Measurements from ENCODE around the gene KCNIP4.

KCNIP4 gene

GRCh38 chr4:21688596-21689265 is 259.8 kb downstream of the KCNIP4 start:
- DNase-seq (ENCODE audit: low spot score), result no peak

DNA sequence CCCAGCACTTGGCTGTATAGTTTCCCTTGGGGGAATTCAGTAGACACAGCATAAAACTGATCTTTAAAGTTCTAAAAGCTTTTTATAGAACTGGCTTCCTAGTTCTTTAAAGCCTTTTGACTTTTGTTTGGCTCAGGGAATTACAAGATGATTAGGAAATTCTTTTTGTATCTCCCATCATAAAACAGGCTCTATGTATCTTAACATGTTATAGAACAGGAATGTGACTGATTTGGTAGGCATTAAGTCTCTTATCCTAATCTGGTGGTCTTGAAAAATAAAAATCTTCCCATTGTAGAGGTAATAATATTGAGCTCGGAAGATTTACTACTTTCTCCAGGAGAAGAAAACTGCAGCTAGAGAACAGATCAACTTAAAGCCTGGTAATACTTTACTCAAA is 262.7 kb downstream of the KCNIP4 start:
- DNase-seq (ENCODE audit: low spot score), result no peak

GRCh38 chr4:21680326-21680898 is 268.2 kb downstream of the KCNIP4 start:
- DNase-seq (ENCODE audit: low spot score), result no peak

- DNase-seq (ENCODE audit: low spot score), result no peak
Observed at GRCh38 chr4:21678711-21679110, 269.9 kb downstream of the KCNIP4 start.

DNA sequence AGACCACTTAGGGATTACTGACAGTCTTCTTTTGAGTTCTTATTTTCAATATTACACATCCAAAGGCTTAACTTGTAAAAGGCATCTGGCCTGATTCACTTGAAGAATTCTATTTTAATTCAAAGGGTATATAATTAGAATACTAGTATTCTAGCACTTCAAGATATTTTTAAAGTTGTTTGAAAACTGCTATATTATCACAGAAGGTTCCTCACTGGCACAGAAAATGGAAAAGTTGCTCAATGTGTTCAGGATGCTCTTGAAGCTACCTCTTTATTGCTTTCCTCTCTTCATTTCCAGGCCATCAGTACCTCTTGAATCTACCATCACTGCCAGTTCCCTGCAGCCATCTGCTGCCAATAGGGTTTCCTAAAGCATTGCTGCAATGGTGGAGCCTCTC is 271.4 kb downstream of the KCNIP4 start:
- DNase-seq (ENCODE audit: low spot score), result no peak

DNA sequence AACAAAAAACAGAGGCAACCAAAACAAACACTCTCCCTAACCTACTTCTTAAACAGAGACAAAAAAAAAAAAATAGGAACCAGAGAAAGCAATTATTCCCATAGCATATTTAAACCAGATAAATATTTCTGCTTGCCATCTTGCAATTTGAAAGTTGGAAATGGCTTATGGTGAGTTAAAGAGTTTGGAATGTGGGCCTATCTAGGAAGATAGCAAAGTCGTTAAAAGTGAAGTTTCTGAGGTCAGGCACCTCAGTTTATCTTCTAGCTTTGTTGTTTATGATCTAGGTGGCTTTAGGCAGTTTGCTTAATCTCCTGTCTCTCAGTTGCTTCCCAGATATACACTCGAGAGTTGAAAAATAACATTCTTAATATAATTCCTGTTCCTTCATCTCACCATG is 284.2 kb downstream of the KCNIP4 start:
- DNase-seq (ENCODE audit: low spot score), result no peak

- DNase-seq (ENCODE audit: low spot score), result no peak
Observed at GRCh38 chr4:21656832-21657231, 291.7 kb downstream of the KCNIP4 start.

DNA sequence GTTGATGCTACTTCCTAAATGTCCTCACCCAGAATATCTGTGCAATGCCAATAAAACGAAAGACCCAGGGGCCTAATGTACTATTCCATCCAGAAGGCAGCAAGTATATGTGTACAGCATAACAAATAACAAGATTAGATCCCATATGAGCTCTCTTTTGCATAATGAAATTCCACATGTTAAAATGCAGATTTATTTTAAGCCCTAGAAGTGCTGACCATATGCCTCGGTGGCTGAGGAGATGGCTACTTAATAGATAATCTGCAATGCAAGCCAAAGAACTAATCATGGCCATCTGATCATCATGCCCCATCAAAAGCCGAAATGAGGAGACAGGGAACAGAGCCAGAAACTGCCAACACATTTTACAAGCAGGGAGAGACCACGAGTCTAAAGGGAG is 293.5 kb downstream of the KCNIP4 start:
- DNase-seq (ENCODE audit: low spot score), result no peak

DNA sequence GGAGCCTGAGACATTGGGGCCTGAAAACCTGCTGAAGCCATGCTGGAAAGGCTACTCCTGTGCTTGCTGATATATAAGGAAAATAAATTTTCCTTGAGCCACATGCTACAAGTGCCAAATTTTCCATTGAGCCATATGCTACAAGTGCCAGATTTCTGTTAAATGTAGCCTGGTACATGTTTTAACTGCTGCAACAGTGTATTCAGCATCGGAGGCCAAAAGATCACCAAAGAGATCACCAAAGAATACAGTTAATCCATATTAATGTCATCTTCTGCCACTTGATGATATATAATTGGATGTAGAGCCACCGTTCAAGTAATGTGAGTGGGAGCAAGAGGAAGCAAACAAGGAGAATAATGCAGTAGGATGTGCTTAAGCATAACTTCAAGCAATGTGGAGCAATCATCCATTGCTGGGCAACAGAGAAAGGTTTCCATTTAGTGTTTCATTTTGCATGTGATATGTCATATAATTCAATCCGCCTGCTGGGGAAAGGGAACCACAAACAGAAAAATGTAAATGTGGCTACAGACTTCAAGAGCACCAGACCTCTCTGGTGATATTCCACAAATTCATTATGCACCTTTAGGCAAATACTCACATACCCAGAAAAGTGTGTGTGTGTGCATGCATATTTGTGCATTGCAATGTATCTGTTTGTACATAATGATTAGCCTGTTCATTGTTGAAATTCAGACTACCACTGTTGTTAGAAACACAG is 295.9 kb downstream of the KCNIP4 start:
- no peak for DNase-seq (ENCODE audit: low spot score)

GRCh38 chr4:21649391-21650090 is 299.0 kb downstream of the KCNIP4 start:
- DNase-seq (ENCODE audit: low spot score), result no peak

DNA sequence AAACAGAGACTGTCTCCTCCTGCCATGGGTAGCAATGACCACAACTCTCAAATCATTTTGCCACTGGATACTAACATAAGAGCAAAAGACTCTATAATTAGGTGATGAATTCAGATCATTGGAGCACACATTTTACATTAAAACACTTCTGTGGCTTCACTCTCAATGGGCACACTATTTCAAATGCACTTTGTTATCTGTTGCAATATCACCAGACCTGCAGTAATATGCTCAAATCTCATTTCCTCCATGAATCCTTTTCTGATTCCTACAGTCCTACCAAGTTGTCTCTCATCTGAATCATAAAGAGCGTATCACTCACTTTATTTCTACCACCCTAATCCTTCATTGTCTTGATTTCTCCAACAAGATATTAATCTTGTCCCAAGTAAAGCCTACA is 302.8 kb downstream of the KCNIP4 start:
- DNase-seq (ENCODE audit: low spot score), result no peak

DNA sequence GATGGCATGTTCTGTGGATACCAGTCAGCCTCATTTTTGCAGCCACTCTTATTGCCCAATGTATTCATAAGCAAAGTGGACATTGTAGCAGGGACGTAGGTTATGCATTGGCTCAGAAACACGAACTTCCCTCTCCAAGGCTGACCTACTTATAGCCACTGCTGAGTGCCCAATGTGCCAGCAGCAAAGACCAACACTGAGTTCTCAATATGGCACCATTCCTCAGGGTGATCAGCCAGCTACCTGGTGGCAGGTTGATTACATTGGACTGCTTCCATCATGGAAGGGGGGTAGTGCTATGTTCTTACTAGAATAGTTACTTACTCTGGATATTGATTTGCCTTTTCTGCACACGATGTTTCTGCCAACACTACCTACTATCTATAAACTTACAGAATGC is 306.9 kb downstream of the KCNIP4 start:
- no peak for DNase-seq (ENCODE audit: low spot score)

DNA sequence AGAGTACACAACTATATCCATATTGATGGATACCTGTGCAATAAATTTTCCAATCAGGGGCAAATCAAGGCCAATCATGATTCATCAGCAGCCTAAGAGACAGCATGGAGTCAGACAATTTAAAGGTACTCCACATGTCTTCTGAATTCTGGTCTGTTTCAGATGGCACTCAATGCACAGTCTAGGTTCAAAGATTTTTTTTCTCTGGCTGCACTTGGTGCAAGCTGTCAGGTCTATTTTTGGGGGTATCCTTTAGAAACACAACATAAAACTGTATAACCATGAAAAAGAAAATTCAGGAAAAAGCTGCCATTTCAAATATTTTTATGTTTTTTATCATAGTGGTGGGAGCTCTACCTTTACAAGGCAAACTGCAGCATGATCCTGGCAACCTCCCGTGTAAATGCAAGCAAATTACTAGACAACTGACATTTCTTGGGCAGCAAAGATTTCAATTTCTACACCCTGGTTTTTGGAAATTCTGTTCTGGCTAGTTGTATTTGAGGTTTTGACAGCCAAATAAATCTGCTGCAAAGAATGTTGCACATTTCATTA is 310.3 kb downstream of the KCNIP4 start:
- no peak for DNase-seq (ENCODE audit: low spot score)

GRCh38 chr4:21628916-21629610 is 319.5 kb downstream of the KCNIP4 start:
- no peak for DNase-seq (ENCODE audit: low spot score)

GRCh38 chr4:21628116-21628670 is 320.4 kb downstream of the KCNIP4 start:
- no peak for DNase-seq (ENCODE audit: low spot score)

DNA sequence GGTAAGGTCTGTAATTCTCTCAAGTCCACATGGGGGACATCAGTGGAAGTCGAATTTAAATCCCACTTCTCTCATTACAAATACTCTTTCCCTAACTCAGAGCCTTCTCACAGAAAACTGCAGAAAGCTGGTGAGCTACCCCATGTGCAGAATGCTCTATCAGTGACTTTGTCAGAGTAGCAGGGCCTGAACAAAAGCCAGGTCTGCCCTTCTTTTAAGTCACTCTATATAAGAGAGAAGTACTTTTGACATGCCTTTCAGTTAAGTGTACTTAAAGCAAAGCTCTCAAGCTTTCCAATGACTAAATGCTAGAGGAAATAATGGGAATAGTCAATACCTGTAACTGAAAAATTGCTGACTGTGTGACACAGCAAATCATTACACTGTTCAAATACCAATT is 323.1 kb downstream of the KCNIP4 start:
- no peak for DNase-seq (ENCODE audit: low spot score)

- no peak for DNase-seq (ENCODE audit: low spot score)
Observed at GRCh38 chr4:21605006-21605405, 343.6 kb downstream of the KCNIP4 start.

DNA sequence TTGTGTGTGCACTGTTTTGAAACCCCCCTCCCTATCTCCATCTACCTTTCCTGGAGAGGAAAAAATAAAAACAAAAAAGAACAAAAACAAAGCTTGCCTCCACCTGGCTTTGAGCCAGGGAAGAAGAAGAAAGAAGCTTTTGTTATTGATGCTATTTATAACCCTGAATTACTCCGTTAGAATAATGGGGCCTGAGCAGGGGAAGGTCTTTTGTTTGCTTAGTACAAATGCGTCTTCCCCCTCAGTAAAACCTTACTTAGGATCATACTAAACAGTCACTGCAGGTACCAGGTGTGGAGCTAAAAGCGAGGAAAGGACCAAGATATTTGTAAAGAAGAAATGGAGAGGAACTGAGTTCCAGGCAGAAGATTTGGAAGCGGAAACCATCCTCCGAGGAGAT is 352.1 kb downstream of the KCNIP4 start:
- no peak for DNase-seq (ENCODE audit: low spot score)

DNA sequence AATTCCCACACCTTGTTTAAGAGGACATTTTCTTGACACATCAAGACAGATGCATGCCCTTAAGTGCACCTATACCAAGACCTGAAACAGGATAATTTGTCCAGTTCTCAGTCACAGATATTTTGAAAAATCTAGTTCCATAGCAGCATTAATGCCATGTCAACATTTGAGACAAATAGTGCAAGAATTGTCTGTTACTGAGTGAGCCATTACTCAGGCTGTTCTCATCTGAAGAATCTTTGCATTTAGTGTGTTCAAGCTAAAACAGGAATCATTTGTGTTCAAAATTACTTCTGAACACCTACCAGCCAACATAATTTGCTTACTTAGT is 354.9 kb downstream of the KCNIP4 start:
- no peak for DNase-seq (ENCODE audit: low spot score)

GRCh38 chr4:21592970-21593670 is 355.5 kb downstream of the KCNIP4 start:
- no peak for DNase-seq (ENCODE audit: low spot score)

DNA sequence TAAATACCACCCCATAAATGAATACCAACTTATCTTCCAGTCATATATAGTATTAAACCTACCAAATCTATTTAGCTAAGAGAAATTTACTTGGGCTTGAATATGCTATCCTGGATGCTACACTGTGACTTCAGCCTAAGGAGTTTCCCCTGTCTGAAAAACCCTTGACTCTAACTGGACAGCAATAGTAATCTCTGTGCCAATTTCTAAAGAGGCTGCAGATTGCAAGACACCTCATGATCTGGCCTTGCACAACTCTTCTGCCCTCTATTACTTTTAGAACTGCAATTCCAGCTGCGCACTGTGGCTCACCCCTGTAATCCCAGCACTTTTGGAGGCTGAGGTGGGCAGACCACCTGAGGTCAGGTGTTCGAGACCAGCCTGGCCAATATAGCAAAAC is 371.5 kb downstream of the KCNIP4 start:
- no peak for DNase-seq (ENCODE audit: low spot score)
